HG02763 (cell line): ENCODE results near the gene CYB561.
"Not testable (repeated sequence)": the region's sequence is repeated elsewhere in the genome, so short reads cannot be mapped to it uniquely, and the experiment has no call there.

Source experiments
- ATAC-seq: cut with Tn5 transposase; IDR thresholded peaks from one replicate; pipeline ENCODE4 v1.9.1; 2021; ENCODE audit warnings: mild to moderate bottlenecking, moderate library complexity; ENCODE audit not compliant: unreplicated experiment

The CYB561 gene

GRCh38 chr17:63479495-63480184, 33.5 kb upstream of the CYB561 start:
- ATAC-seq: no peak

GRCh38 chr17:63478814-63479494, 32.8 kb upstream of the CYB561 start:
- ATAC-seq: no peak

- ATAC-seq: no peak
Measured at GRCh38 chr17:63477480-63478440, 31.7 kb upstream of the CYB561 start.

GRCh38 chr17:63476854-63477479, 30.9 kb upstream of the CYB561 start, which contains the start of gene ACE:
Gene ACE (plus strand): TSS chr17:63477061. CDS start chr17:63477095, 34 bp downstream.
- no peak for ATAC-seq

- ATAC-seq: no peak
Measured at GRCh38 chr17:63476459-63476853, 30.4 kb upstream of the CYB561 start.

DNA sequence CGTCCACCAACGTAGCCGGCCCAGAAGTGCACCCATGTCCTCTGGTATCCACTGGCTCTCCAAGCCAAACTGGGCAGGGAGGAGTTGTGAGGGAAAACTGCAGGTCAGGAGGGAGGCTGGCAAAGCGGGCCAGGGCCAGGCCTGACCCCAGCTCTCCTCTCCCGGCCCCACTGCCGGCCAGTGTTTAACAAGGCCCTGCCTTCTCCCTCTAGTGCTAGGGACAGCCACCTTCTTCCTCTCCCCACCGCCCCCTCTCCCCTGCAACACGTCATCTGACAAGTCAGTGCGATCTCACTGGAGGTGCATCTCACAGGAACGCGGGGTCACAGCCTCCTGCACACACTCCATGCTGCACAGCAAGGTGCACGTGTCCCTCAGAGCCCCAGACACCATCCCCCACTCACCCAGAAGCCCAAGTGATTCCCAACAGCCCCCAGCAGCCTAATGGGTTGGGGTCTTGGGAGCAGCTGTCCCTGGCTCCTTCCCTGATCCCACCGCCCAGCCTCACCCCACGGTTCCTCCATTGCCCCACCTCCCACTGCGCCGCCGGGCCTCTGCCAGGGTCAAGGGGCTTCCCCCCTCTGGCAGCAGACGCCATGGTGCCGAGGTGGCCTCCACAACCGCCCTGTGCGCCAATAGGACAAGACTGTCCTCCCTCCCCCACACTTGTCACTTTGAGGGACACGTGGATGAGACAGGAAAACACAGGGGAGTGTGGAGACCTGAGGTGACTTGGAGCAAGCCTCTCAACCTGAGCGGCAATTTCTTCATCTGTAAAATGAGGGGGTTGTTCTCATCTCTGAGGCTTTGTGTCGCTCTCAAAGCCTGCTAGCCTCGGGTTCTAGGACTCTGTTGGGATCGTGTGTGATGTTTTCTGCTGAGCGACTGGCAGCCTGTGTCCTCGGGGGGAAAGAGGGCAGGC, 29.6 kb upstream of the CYB561 start:
- ATAC-seq: no peak

- ATAC-seq: no peak
Measured at GRCh38 chr17:63474586-63475460, 28.7 kb upstream of the CYB561 start.

DNA sequence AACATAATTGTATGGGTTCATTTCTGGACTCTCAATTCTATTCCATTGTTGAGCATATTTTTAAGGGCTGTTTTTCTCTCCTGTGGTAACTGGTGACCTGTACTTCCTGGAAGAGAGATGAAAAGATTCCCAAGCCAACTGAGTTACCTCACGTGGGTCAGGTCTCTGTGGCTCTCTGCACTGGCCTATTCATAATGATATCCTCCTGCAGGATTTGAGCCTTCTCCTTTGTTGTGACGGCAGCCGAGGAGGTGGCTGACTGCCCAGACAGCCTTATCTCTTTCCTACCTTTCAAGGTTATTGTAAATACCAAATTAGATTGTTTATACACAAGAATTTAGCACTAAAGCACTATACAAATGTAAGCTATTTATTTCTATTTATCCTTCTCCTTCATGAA, 28.1 kb upstream of the CYB561 start:
- ATAC-seq: no peak

DNA sequence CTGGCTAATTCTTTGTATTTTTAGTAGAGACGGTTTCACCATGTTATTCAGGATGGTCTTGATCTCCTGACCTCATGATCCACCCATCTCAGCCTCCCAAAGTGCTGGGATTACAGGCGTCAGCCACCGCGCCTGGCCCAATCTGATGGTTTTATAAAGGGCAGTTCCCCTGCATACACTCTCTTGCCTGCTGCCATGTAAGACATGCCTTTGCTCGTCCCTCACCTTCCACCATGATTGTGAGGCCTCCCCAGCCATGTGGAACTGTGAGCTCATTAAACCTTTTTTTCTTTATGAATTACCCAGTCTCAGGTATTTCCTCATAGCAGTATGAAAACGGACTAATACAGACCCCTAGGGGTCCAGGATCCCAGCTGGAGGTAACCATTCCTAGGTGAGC, 22.0 kb upstream of the CYB561 start:
- ATAC-seq: not testable (repeated sequence)

DNA sequence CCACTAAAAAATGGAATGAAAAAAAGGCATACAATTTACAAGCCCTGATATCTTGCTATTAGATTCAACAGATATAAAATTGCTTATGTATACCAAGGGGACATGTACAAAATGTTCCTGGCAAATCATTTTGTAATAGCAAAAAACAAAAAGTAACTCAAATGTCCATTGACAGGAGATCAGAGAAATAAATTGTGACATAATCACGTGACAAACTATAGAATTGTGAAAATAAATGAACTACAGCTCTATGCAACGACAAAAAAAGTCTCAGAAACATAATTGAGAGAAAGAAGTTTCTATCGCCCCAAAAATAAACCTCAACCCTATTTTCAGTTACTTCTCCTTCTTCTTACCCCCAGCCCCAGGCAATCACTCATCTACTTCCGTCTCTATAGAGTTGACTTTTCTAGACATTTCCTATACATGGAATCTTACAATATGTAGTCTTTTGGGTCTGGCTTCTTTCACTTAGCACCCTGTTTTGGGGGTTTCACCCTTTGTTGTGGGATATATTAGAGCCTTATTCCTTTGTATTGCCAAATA, 18.7 kb upstream of the CYB561 start:
- no peak for ATAC-seq

DNA sequence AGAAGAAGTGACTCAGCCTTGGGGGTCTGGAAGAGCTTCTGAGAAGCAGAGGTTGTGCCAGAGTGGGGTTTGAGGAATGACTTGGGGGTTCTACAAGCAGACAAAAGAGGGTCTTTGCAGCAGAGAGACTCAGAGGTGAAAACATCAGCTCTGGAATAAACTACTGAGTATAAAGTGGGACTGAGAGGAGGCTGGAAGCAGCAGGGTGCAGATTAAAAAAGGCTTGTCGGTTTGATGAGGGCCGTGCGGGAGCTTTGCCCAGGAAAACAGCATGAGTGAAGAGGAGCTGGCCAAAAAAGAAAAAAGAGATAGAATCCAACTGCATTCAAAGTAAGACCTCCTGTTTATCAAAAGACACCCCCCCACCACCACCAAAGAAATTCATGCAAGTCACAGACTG, 17.7 kb upstream of the CYB561 start:
- no peak for ATAC-seq

- ATAC-seq: no peak
Measured at GRCh38 chr17:63460018-63460417, 13.9 kb upstream of the CYB561 start.

DNA sequence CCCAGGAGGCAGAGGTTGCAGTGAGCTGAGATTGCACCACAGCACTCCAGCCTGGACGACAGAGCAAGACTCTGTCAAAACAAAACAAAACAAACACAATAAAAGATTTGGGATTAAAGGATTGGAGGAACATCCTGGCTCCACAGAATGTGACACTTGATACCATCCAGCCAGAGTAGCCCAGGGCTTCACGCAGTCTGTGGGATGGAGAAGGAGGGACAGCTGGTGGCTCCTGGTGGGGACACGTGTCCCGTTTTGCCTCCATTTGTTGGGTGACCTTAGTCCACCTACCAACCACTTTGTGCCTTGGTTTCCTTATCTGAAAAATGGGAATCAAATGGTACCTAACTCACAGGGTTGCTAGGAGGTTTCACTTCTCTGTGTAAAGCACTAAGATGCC, 12.4 kb upstream of the CYB561 start:
- no peak for ATAC-seq

DNA sequence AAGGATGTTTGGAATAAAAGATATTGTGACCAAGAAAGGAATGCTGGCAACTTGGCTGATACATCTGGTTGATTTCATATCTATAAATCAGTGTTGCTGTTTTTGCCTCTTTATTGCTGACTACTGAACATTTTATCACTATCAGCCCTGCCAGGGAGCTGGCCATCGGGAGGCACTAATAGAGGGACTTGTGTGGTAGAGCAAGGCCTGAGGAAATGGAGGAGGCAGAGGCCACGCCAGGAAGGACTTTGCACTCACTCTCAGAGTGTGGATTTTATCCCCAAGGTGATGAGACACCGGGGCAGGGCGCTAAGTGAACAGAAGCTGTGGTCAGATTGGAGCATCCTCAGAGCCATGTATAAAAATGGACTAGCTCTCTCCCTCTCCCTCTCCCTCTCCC, 9.3 kb upstream of the CYB561 start:
- ATAC-seq: no peak

DNA sequence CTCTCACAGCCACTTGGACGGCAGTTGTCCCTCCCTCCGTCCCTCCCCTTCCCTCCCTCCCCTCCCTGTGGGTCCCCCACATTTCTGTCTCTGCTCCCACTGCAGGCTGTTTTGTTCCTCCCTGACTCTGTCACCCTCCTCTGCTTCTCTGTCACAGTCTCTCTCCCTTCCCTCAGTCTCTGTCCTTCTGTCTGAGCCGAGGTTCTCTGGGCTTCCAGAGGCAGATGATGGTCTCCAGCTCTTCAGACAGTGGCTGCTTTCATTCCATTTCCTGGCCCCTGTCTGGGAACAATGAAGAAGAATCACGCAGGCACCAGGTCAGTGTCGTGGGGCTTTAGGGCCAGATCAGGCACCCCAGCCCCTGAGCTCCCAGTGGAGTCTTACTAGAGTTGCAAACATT, 8.8 kb upstream of the CYB561 start:
- no peak for ATAC-seq

GRCh38 chr17:63454357-63454756, 8.3 kb upstream of the CYB561 start:
- not testable (repeated sequence) for ATAC-seq

- no peak for ATAC-seq
Measured at GRCh38 chr17:63452962-63453551, 7.0 kb upstream of the CYB561 start.
